K562 (cell line): ENCODE data around the gene BHLHE40. TPM values are rescaled to one million over a fixed set of nuclear protein-coding genes. Genes with fewer than 3 reads are reported as not detected.
A peak's percentile ranks its signal among the peaks of the same experiment; 100 is the strongest.

ENCODE experiments used
- ATF2 ChIP-seq: sonication (generic); formaldehyde crosslinking; IDR thresholded peaks from 2 replicates; pipeline ENCODE4 v1.8.1; 2022; ENCODE audit warnings: missing genetic modification reagents
- CBX1 ChIP-seq: sonication (generic); IDR thresholded peaks from 2 replicates; pipeline ENCODE4 v1.6.1; 2016; ENCODE audit warnings: antibody characterized with exemption, low read depth, mild to moderate bottlenecking
- FOXA3 ChIP-seq, 2 experiments: fragments of 450-650 bp in 1 of 2; sonication (generic) in 1 of 2; formaldehyde crosslinking; IDR thresholded peaks in 1 of 2; conservative IDR thresholded peaks in 1 of 2; 2 replicates each; pipeline versions ENCODE4 v1.4.0 to v1.8.0; 2020 to 2022; ENCODE audit warnings: mild to moderate bottlenecking in 2 of 2, missing genetic modification reagents in 1 of 2
- ILF3 ChIP-seq: fragments of 450-650 bp; IDR thresholded peaks from 2 replicates; pipeline ENCODE4 v1.6.1; 2018; ENCODE audit warnings: antibody characterized with exemption, mild to moderate bottlenecking, moderate library complexity, borderline replicate concordance
- KLF1 ChIP-seq: fragments of 450-650 bp; IDR thresholded peaks from 2 replicates; pipeline ENCODE4 v1.6.1; 2016; ENCODE audit warnings: missing genetic modification characterization, missing compliant biosample characterization
- MGA ChIP-seq: fragments of 450-650 bp; IDR thresholded peaks from 2 replicates; pipeline ENCODE4 v1.6.1; 2016; ENCODE audit warnings: mild to moderate bottlenecking, moderate library complexity
- POLR2AphosphoS5 ChIP-seq: IDR thresholded peaks from 2 replicates; pipeline ENCODE4 v1.6.1; 2011; ENCODE audit warnings: mild to moderate bottlenecking, low read depth, low read length, moderate library complexity; ENCODE audit not compliant: control insufficient read depth, insufficient read depth
- TCF15 ChIP-seq: fragments of 250-450 bp; sonication (Bioruptor Pico); IDR thresholded peaks from 2 replicates; pipeline ENCODE4 v1.8.0; 2022; ENCODE audit warnings: moderate library complexity, mild to moderate bottlenecking, inconsistent platforms
- THRAP3 ChIP-seq: fragments of 450-650 bp; IDR thresholded peaks from 2 replicates; pipeline ENCODE4 v1.6.1; 2016; ENCODE audit warnings: mild to moderate bottlenecking, inconsistent platforms, borderline replicate concordance
- ZBED1 ChIP-seq: IDR thresholded peaks from 2 replicates; pipeline ENCODE4 v1.6.1; 2014
- ZEB2 ChIP-seq: fragments of 450-650 bp; IDR thresholded peaks from 2 replicates; pipeline ENCODE4 v1.6.1; 2016
- ZFX ChIP-seq: sonication (generic); formaldehyde crosslinking; IDR thresholded peaks from 2 replicates; pipeline ENCODE4 v1.8.0; 2022; ENCODE audit warnings: mild to moderate bottlenecking, missing genetic modification reagents, moderate library complexity
- ZNF133 ChIP-seq: fragments of 250-450 bp; sonication (Bioruptor Pico); IDR thresholded peaks from 2 replicates; pipeline ENCODE4 v1.4.0; 2020; ENCODE audit warnings: mild to moderate bottlenecking
- ZNF436 ChIP-seq: fragments of 250-450, 450-650 bp; sonication (Bioruptor Pico); formaldehyde crosslinking; IDR thresholded peaks from 2 replicates; pipeline ENCODE4 v1.7.0; 2020; ENCODE audit warnings: mild to moderate bottlenecking
- polyA plus RNA-seq, 8 experiments: library from polyadenylated mRNA; depleted of rRNA in 4 of 8; stranded (reverse) in 5 of 8; unstranded in 3 of 8; fragments of >200 nt; fragmentation: Nextera tagmentation in 2 of 8; fragmentation: Illumina TruSeq in 1 of 8; extraction: Ambion mirVana in 2 of 8; extraction: Trizol in 1 of 8; gene quantifications; 2 replicates each; pipeline versions ENCODE4 v1.2.1 to v1.2.3, GENCODE V29; 2011 to 2014; ENCODE audit warnings: inconsistent platforms in 1 of 8, missing spikeins in 1 of 8
- total RNA-seq, 7 experiments: library from RNA; depleted of rRNA in 6 of 7; stranded (reverse); fragments of >200 nt in 6 of 7; fragmentation: Illumina TruSeq in 2 of 7; extraction: Trizol in 2 of 7; gene quantifications; 2 replicates each; pipeline versions ENCODE4 v1.2.1 to v1.2.3, GENCODE V29; 2011 to 2021; ENCODE audit warnings: low replicate concordance in 1 of 7

Gene BHLHE40
- total and polyA plus RNA-seq, 9 of the 15 experiments (the other 6 are each of a cell fraction or from before 2014, with no cell fraction given) = 12.0 to 83.9 (median 31.4) TPM

GRCh38 chr3:5021116-5022092 lies 42.2 kb downstream of the BHLHE40 start (continued):
- TF ChIP-seq ATF2 (CRISPR knock-in tag) = no peak
- no peak for TF ChIP-seq FOXA3 (CRISPR knock-in tag; conservative IDR thresholded peaks at IDR 0.05 in 1 of 2, IDR thresholded peaks at IDR 0.05 in 1 of 2)
- no peak for TF ChIP-seq KLF1
- no peak for TF ChIP-seq TCF15 (CRISPR knock-in tag)
- TF ChIP-seq ZEB2 = 0 out of 2 replicates have a peak, but pooled peaks have one; percentile 43
- TF ChIP-seq ZFX (CRISPR knock-in tag) = no peak
- no peak for TF ChIP-seq ILF3
- no peak for TF ChIP-seq MGA
- no peak for TF ChIP-seq ZNF133 (CRISPR knock-in tag)
- TF ChIP-seq ZBED1 = no peak
- TF ChIP-seq POLR2AphosphoS5 = no peak
- no peak for TF ChIP-seq CBX1
- TF ChIP-seq THRAP3 = peak; percentile 90; the same call in 1 of the 2 replicates
- TF ChIP-seq ZNF436 = no peak
